GM12891 (cell line): ENCODE measurements around the gene ZNF275.

Experiments
- POLR2A ChIP-seq: IDR thresholded peaks from 2 replicates; pipeline ENCODE4 v1.6.1; 2011; ENCODE audit warnings: low read depth, low read length, control low read depth
- TAF1 ChIP-seq: IDR thresholded peaks from 2 replicates; pipeline ENCODE4 v1.6.1; 2011; ENCODE audit warnings: low read depth, low read length, control low read depth

GRCh38 chrX:153327561-153327960 lies 6.4 kb upstream of the ZNF275 start:
- TF ChIP-seq TAF1 = no peak
- no peak for TF ChIP-seq POLR2A
